Loucy (cell line): ENCODE data around the gene IGF1R.

Source experiments
- EZH2phosphoT487 ChIP-seq: fragments of 200-600 bp; IDR thresholded peaks from 2 replicates; pipeline ENCODE4 v1.6.1; 2018; ENCODE audit warnings: antibody characterized with exemption, mild to moderate bottlenecking, moderate library complexity, borderline replicate concordance
- TF ChIP-seq, protein P1 (sequence below): fragments of 200-600 bp; sonication (generic); conservative IDR thresholded peaks from 2 replicates; pipeline ENCODE4 v1.5.1; 2014; ENCODE audit warnings: mild to moderate bottlenecking, antibody characterized with exemption, low read length

GRCh38 chr15:98674336-98674735 is 26.0 kb downstream of the IGF1R start:
- TF ChIP-seq, protein P1, sequence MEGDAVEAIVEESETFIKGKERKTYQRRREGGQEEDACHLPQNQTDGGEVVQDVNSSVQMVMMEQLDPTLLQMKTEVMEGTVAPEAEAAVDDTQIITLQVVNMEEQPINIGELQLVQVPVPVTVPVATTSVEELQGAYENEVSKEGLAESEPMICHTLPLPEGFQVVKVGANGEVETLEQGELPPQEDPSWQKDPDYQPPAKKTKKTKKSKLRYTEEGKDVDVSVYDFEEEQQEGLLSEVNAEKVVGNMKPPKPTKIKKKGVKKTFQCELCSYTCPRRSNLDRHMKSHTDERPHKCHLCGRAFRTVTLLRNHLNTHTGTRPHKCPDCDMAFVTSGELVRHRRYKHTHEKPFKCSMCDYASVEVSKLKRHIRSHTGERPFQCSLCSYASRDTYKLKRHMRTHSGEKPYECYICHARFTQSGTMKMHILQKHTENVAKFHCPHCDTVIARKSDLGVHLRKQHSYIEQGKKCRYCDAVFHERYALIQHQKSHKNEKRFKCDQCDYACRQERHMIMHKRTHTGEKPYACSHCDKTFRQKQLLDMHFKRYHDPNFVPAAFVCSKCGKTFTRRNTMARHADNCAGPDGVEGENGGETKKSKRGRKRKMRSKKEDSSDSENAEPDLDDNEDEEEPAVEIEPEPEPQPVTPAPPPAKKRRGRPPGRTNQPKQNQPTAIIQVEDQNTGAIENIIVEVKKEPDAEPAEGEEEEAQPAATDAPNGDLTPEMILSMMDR, result no peak
- no peak for TF ChIP-seq EZH2phosphoT487
